Measurements from ENCODE around the gene CYS1. TPM values are rescaled to one million over a fixed set of nuclear protein-coding genes. Genes with fewer than 3 reads are reported as not detected.
"Not testable (repeated sequence)": the region's sequence is repeated elsewhere in the genome, so short reads cannot be mapped to it uniquely, and the experiment has no call there.

The CYS1 gene
- polyA plus RNA-seq, 1 donor = 83.0 TPM

DNA sequence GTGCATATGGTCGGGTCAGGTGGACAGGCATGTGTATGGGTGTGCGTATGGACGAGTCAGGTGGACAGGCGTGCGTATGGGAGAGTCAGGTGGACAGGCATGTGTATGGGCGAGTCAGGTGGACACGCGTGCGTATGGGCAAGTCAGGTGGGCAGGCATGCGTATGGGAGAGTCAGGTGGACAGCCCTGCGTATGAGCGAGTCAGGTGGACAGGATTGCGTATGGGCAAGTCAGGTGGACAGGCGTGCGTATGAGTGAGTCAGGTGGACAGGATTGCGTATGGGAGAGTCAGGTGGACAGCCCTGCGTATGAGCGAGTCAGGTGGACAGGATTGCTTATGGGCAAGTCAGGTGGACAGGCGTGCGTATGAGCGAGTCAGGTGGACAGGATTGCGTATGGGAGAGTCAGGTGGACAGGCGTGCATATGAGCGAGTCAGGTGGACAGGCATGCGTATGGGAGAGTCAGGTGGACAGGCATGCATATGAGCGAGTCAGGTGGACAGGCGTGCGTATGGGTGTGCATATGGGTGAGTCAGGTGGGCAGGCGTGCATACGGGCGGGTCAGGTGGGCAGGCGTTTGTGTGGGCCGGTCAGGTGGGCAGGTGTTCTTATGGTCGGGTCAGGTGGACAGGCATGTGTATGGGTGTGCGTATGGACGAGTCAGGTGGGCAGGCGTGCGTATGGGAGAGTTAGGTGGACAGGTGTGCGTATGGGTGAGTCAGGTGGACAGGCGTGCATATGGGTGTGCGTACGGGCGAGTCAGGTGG lies 66.4 kb downstream of the CYS1 start:
- not testable (repeated sequence) for DNase-seq

DNA sequence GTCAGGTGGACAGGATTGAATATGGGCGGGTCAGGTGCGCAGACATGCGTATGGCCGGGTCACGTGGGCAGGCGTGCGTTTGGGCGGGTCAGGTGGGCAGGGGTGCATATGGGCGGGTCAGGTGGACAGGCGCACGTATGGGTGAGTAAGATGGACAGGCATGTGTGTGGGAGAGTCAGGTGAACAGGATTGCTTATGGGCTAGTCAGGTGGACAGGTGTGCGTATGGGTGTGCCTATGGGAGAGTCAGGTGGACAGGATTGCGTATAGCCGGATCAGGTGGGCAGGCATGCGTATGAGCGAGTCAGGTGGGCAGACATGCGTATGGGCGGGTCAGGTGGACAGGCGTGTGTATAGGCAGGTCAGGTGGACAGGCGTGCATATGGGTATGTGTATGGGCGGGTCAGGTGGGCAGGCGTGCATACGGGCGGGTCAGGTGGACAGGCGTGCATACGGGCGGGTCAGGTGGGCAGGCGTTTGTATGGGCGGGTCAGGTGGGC lies 67.2 kb downstream of the CYS1 start:
- DNase-seq = no peak

DNA sequence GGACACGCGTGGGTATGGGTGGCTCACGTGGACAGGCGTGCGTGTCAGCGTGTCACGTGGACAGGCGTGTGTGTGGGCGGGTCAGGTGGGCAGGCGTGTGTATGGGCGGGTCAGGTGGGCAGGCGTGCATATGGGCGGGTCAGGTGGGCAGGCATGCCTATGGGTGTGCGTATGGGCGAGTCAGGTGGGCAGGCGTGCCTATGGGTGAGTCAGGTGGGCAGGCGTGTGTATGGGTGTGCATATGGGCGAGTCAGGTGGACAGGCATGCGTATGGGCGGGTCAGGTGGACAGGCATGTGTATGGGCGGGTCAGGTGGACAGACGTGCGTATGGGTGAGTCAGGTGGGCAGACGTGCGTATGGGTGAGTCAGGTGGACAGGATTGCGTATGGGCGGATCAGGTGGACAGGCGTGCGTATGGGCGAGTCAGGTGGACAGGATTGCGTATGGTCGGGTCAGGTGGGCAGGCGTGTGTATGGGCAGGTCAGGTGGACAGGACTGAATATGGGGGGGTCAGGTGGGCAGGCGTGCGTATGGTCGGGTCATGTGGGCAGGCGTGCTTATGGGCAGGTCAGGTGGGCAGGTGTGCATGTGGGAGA lies 67.7 kb downstream of the CYS1 start:
- DNase-seq = not testable (repeated sequence)

- not testable (repeated sequence) for DNase-seq
These were observed 68.4 kb downstream of the CYS1 start for GRCh38 chr2:10011606-10012325.

- DNase-seq = not testable (repeated sequence)
These were observed 69.2 kb downstream of the CYS1 start for GRCh38 chr2:10010861-10011605.

- DNase-seq = no peak
These were observed 70.1 kb downstream of the CYS1 start for GRCh38 chr2:10009811-10010781.

DNA sequence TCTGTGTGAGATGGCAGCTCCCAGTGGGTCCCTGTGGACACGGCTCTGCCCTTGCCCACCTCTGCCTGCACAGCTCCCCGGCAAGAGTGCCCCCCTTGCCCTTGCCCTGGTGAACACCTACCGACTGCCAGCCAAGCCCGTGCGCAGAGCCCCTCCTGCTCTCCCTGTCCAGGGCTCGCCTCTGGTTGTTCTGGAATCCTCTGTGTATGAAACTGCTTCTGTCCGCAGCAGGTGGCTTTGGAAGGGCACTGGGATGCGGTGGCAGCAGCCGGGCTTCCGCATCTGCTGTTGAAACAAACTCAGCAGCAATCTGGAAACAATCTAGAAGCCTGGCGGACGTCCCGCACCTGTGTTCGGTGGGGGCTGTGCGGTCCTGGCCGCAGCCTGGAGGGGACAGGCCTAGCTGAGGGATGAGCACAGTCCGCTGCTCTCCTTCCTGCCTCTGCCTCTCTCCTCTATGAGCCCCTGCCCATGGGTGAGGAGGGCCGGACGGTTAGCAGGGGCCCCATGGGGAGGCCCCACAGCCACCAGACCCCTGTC lies 70.9 kb downstream of the CYS1 start:
- no peak for DNase-seq

GRCh38 chr2:10008809-10009176 lies 71.4 kb downstream of the CYS1 start:
- no peak for DNase-seq

- DNase-seq = no peak
These were observed 72.0 kb downstream of the CYS1 start for GRCh38 chr2:10007921-10008808.

DNA sequence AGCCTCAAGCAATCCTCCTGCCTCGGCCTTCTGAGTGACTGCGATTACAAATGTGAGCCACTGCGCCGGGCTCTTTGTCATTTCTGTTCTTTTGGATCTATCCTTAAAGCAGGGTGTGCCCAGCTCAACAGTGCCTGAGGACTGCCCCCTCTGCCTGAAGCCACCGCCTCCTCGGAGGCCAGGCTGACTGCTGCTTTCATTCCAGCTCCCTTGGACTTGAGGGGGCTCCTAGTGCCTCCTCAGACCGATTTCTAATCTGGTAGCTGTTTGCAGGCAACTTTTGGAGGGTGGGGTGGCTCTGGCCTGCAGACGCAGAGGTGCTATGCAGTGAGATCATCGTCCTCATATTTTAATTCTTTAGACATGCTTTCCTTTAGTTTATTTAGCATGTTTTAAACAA lies 72.8 kb downstream of the CYS1 start:
- DNase-seq = no peak

Other genes starting within 250 kb of the CYS1 start
- gene TAF1B, start 236.9 kb downstream of the CYS1 start, polyA plus RNA-seq (ENCODE audit: insufficient read length) = 38.7 TPM
- 7.2 TPM for gene GRHL1, start 128.7 kb downstream of the CYS1 start, polyA plus RNA-seq (ENCODE audit: insufficient read length)
- gene KLF11, start 36.9 kb downstream of the CYS1 start, polyA plus RNA-seq (ENCODE audit: insufficient read length) = 23.6 TPM
- gene RRM2, start 42.3 kb upstream of the CYS1 start, polyA plus RNA-seq (ENCODE audit: insufficient read length) = 83.6 TPM
- 22.7 TPM for gene HPCAL1, start 222.5 kb upstream of the CYS1 start, polyA plus RNA-seq (ENCODE audit: insufficient read length)

All from left kidney (tissue), 2 donors.